ENCODE data around the gene BUD23.

DNA sequence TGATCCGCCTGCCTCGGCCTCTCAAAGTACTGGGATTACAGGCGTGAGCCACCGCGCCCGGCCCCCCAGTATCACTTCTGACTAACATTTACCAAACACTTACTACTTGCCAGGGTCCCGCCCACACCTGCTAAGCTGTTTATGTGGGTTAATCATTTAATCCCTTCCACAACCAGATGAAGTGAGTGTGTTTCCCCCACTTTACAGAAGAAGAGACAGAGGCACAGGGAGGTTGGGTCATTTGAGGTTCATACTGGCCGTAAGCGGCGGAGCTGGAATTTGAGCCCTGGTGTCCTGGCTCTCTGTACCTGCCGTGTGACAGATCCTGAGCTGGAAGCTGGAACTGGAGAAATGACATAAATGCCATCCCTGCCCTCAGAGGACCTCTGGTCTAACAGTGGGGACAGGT, 30.9 kb upstream of the BUD23 start:
- TF ChIP-seq TAF1 (IDR thresholded peaks at IDR 0.05; ENCODE audit: borderline replicate concordance, insufficient read depth, low read length) (no peak), POLR2AphosphoS5 (IDR thresholded peaks at IDR 0.05; ENCODE audit: low read depth, low read length) (no peak), SIN3A (IDR thresholded peaks at IDR 0.05; ENCODE audit: borderline replicate concordance, insufficient read depth, low read length) (no peak)
- TF ChIP-seq, protein P1, sequence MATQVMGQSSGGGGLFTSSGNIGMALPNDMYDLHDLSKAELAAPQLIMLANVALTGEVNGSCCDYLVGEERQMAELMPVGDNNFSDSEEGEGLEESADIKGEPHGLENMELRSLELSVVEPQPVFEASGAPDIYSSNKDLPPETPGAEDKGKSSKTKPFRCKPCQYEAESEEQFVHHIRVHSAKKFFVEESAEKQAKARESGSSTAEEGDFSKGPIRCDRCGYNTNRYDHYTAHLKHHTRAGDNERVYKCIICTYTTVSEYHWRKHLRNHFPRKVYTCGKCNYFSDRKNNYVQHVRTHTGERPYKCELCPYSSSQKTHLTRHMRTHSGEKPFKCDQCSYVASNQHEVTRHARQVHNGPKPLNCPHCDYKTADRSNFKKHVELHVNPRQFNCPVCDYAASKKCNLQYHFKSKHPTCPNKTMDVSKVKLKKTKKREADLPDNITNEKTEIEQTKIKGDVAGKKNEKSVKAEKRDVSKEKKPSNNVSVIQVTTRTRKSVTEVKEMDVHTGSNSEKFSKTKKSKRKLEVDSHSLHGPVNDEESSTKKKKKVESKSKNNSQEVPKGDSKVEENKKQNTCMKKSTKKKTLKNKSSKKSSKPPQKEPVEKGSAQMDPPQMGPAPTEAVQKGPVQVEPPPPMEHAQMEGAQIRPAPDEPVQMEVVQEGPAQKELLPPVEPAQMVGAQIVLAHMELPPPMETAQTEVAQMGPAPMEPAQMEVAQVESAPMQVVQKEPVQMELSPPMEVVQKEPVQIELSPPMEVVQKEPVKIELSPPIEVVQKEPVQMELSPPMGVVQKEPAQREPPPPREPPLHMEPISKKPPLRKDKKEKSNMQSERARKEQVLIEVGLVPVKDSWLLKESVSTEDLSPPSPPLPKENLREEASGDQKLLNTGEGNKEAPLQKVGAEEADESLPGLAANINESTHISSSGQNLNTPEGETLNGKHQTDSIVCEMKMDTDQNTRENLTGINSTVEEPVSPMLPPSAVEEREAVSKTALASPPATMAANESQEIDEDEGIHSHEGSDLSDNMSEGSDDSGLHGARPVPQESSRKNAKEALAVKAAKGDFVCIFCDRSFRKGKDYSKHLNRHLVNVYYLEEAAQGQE (IDR thresholded peaks at IDR 0.05; ENCODE audit: insufficient read depth in 1 of 2, low read depth in 2 of 2, low read length in 2 of 2) = no peak

Measured in PFSK-1 (cell line).